CD4-positive, alpha-beta T cell treated with Interleukin-2 at 100 ng/mL for 4 hours (primary cell): ENCODE data around the gene COL5A1.

Experiments used
- DNase-seq: peaks from one replicate; pipeline ENCODE4 v3.0.0-alpha.2; 2020; ENCODE audit warnings: low spot score

COL5A1 gene

DNA sequence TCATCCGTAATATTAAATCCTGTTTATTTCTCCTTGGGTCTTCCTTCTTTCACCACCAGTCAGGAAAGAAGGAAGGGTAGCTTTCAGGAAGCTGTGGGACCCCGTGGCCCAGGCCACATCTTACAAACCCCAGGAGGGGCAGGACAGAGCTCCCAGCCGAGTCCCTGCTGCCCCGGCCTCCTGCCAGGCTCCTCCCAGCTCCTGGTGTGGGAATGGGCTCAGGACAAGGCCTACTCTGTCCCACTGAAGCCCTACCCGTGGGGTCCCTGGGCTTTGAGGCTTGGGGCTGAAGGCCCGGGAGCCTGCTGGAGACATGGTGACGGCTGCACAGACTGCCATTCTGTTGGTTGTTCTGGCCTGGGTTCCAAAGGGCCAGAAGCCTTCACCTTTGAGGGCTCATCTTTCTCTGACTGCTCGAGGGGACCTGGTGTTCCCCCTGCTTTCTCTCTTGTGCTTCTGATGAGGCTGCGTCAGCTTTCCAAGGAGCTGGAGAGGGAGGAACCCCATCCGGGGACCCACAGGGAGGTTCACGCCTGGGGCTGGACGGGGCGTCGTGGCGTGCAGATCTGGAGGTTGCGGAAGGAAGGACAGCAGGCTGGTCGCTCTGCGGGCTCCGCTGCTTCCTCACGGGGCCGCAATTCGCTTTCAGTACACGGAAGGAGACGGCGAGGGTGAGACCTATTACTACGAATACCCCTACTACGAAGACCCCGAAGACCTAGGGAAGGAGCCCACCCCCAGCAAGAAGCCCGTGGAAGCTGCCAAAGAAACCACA, 86.6 kb downstream of the COL5A1 start:
- DNase-seq, result no peak

DNA sequence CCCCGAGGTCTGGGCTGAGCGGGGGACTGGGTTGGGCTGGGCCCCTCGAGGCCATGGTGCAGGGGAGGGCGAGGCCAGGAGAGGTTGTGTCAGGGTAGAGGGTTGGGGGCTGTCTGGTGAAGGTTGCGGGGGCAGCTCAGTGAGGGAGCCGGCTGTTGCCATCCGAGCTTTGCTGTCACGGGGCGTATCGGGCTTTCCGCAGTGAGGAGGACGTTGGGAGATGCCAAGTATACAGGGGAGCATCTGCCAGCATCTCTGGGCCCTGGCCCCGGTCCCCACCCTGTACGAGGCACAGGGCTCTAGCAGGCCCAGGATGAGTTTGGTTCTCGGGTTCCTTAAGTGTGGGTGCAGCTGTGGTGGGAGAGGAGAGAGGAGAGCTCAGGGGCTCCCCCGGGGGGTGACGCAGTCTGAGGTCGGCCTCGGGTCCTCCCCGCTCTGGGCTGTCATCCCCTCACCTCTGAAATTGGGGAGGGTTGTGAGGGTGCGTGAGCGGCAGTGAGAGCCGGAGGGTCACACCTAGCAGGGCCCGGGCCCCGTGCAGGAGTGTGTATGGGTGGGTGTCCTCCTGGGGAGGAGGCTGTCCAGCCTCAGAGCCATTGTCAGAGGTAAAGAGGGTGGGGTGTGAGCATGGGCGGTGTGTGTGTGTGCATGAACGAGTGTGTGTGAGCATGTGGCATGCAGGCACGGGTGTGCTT, 87.3 kb downstream of the COL5A1 start:
- DNase-seq, result no peak

DNA sequence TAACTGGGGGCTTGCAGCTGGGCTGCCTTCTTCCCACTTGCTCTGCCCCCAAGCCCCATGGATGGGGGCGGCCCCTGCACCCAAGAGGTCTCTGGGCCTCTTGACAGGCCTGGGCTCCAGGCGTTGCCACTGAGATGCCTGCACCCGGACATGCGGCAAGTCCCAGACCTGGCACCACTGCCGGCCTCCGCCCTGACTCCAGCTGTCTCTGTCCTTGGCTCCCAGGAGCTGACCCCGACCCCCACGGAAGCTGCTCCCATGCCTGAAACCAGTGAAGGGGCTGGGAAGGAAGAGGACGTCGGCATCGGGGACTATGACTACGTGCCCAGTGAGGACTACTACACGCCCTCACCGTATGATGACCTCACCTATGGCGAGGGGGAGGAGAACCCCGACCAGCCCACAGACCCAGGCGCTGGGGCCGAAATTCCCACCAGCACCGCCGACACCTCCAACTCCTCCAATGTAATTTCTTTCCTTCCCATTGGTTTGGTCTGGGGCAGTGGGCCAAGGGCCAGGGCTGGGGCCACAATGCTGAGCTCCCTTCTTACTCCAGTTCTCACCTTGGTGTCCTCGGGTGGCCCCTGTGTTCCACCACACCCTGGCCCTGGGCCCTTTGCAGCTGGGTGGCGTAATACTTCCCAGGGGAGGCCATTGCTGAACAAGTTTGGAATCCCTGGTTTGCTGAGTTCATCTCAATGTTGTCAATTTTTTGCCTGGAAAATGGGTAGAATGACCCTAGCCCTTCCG, 88.6 kb downstream of the COL5A1 start:
- DNase-seq, result no peak

DNA sequence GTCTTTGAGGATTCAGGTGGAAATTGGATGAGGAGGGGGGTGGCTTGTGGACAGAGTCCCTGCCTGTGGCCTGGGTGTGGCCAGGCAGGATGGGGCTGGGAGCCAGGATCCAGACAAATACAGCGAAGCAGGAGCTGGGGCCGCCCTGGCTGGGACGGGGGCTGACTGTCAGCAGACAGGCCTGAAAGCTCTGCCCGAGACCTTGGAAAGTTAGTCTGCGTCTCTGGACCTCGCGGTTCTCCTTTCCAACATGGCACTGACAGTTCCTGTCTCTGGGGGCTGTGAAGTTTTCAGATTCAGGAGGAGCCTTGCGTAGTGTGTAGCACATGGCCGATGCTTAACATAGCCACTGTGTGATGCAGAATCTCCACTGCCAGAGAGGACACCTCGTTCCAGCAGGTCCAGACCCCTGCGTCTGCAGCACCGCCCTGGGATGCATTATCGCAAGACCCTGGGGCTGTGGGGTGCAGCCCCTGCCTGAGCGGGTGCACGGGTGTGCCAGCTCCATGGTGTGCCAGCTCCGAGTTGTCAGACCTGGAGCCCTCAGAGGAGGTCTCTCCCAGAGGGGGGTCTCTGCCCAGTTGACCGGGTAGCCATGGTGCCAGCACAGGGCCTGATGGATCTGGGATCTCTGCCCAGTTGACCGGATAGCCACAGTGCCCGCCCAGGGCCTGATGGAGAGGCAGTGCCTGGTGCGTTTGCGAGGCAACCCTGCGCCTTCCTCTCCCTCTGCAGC, 89.3 kb downstream of the COL5A1 start:
- no peak for DNase-seq

DNA sequence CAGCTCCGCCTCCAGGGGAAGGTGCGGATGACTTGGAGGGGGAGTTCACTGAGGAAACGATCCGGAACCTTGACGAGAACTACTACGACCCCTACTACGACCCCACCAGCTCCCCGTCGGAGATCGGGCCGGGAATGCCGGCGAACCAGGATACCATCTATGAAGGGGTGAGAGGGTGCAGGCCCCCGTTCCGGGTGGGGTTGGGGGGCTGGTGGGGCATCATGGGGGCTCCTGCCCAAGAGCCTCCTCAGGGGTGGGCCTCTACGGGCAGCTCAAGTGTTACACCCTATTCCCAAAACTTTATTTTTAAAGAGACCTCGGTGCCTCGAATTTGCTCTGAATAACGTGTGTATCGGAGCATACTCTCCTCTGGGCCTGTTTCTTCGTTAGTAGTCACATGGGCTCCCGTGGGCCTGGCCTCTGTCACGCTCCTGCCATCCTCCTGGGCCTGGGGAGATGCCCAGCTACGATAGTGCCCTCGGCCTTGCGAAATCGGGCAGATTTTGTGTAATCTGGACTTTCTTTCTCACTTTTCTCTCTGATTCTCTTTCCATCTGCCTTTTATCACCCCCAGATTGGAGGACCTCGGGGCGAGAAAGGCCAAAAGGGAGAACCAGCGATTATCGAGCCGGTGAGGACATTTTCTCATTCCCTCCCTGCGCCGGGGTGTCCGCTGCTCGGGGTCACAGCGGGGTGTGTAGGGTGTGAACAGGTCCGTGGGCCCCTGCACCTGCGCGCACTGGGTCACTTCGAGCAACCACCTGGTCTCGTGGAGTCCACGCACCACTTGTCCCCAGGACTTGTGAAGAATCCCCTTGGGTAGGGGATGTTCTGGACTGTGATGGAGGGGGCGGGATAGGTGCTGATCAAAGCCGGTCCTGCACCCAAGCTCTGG, 90.1 kb downstream of the COL5A1 start:
- DNase-seq, result no peak

DNA sequence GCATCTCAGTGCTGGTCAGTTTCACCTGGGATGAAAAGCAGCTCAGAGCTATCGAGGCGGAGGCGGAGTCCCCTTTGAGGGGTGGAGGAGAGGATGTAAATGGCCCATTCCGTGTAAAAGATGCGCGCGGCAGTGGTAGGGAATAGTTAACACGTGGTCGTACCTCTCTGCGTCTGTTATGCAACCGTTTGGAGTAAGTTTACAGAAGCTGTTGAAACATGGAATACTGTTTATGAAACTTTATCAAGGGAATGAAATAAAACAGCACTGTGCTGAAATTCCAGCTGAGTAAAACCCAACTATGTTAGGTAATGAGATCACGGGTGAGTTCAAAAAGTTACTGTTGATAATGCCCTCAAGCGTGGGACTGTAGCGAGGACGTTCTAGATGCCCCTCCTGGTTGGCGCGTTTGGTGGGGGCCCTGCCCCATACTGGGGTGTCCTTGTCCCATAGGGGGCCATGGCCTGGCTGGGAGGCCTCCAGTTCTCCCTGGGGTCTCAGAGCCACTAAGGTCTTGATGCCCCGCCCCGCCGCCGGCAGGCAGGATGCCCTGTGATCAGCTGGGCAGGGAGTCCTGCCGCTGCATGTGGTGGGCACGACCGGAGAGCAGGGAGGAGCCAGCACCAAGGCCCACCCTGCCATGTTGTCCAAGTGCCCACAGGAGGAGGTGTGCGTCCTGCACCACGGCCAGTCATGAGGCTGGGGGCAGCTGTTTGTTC, 90.9 kb downstream of the COL5A1 start:
- DNase-seq, result no peak

DNA sequence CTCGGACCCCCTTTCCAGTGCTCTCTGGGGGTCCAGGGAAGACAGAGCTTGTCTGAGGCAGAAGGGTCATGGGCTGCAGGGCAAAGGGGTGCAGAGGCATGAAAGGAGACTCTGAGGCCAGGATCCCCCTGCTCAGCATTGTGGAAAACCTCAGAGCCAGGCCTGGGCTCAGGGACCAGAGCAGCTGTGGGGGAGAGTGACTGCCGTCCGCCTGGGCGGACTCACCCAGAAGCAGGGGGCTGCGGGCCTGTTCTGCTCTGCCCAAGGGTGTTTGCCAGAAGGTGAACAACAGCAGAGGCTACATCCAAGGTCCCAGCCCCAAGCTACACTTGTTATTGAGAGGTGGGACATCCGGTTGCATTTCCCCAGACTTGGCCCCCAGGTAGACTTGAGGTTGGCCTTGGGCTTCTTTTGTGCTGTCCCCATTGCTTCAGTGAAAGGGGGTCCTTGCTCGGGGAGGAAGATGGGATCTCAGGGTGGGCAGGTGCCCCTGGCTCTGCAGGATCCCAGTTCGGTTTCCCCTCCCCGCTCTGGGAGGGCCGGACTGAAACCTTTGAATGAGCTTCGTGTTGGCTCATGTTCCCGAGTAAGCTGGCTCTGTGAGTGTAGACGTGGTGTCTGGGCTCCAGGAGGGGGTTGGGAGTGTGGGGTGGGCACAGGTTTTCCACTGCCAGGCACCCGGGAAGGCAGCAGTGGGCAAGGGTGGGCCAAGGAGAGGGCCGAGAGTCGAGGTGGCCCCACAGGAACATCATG, 92.1 kb downstream of the COL5A1 start:
- DNase-seq, result no peak

DNA sequence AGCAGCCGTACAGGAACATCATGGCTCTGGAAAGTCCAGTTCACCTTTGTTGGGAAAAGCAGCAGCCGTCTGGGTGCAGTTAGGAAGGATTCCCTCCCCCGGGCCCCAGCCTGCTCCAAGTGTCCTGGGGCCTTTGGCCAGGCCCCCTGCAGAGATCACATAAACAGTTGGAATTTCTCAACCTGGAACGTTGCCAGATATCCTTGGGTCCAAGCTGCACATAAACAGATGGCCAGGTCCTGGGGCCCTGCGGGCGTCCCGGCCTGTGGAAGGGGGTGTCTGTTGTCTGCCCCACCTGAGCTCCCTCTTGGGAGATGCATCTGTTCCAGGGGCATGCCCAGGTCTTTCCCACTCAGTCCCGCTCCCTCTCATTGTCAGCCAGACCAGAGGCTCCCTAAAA, 92.7 kb downstream of the COL5A1 start:
- DNase-seq, result no peak

DNA sequence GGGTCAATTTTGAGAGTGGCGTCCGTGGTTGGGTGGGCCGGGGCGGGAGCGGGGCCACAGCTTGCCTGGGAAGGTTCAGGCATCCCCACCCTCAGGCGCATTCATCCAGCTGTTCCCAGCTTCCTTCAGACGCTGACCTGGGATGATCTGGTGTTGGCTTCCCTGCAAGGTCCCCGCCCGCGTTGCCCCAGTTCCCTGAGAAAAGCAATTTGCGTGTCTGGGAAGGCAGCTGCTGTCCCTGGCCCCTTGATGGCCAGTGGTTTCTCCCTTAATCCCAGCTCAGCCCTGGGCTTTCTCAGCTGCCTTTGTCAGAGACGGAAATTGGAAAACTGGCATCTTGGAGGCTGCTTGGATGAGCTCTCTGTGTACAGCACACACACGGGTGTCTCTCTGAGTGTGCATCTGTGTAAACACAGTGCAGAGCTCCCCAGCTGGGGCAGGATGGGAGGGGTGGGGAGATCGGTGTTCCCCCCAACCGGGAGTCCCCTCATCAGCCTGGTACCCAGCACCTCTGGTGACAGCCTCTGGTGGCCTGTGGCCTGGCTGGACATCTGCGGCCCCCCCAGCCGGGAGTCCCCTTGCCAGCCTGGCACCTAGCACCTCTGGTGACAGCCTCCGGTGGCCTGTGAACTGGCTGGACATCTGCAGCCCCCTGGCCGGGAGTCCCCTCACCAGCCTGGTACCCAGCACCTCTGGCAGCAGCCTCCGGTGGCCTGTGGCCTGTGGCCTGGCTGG, 94.0 kb downstream of the COL5A1 start:
- no peak for DNase-seq

DNA sequence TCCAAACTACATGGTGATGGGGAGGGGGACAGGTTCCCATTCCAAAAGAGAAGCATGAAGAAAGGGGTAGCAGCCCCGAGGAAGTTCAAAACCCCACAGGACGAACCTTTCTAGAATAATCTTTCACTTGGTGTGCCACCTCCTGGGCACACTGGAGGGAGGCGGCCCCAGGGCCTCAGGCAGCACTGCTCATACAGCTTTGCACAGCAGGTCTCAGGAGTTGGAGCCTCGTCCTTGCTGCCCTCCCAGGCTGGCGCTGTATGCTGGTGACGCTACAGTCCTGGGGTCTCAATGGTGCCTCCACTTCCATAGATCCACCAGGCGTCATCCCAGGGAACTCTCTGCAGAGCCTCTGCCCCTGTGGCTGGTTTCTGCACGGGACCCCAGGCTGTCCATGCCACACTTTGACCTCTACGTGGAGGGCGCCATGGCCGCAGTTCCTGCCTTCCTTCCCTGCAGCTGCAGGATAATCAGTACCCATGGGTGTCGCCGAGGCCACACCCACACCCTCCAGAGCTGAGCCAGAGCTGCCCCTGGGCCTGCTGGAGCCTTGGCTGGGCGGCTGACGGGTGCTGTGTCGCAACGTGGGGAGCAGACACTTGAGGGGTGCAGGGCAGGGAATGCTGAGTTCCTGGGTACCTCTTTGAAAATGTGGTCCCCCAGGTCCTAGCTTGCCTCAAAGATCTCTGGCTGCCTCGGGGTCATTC, 95.3 kb downstream of the COL5A1 start:
- no peak for DNase-seq

DNA sequence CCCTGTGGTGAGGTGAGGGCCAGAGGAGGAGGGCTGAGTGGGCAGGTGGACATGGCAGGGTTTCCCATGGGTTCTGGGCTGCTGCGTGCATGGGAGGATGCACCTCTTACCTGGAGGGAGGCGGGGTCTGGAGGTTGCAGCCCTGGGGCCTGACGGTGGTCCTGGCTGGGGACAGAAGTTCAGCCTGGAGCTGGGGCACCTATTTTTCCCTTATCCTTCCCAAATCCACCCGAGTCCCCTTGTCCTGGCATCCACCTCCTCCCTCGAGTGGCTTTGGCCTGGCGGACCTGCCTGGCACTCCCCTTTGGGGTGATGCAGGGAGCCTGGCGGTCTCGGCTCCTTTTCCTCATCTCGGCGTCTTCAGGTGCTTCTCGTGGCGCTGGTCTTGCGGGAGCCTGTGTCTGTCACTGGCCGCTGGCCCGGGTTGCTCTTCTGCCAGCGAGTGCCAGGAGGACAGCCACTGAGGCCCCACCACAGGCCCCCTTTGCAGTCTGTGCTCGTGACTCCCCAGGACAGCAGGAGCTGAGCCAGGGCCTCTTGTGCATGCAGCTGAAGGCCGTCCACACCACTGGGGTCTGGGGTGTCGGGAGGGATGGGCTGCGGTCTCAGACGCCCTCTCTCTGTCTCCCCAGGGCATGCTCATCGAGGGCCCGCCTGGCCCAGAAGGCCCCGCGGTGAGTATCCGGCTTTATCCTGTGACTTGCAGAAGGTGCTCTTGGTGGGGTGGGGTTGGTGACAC, 96.4 kb downstream of the COL5A1 start:
- DNase-seq, result no peak

DNA sequence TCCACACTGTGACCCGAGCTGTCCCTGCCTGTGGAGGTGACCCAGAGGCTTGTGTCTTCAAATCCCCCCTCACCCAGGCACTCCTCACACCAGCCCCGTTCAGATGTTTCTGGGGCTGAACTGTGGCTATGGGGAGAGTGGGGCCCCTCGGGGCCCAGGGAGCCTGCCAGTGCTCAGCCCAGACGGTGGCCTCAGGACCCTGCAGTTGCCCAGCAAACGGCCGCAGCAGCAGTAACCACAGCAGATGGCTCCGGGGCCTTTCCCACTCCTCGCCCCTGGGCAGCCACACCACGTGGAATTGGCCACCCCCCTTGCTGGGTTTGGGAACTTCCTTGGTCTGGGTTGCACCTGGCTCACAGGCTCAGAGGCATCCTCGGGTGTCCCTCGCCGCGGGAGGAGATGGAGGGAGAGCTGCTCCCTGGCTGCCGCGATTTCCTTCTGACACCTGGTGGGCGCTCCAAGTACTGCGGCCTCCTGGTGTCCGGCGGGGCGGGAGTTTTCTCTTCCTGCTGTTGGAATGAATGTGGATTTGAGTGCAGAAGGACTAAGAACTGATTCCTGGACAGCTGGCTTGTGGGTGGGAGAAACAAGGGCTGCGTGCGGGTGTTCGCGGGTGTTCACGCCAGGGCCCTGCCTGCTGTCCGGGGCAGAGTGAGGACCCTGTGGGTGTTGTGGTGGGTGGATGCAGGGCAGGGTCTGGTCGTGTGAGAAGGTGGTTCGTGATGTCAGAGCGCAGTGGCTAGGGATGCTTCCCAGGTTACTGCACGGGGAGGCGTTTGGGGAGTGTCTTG, 97.5 kb downstream of the COL5A1 start:
- DNase-seq, result peak; percentile 22

DNA sequence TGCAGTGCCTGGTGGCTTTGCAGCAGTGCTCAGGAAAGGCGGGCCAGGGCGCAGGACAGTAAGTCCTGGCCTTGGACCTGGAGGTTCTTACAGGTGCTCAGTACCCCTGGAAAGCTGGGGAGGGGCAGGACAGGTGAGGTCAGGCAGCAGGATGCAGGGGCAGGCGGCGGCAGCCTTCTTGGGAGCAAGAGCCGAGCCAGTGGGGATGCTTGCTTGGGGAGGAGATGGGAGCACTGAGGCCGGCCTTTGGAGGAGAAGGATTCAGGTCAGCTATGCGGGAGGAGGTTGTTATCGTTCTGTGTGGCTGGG, 98.0 kb downstream of the COL5A1 start:
- DNase-seq, result no peak

DNA sequence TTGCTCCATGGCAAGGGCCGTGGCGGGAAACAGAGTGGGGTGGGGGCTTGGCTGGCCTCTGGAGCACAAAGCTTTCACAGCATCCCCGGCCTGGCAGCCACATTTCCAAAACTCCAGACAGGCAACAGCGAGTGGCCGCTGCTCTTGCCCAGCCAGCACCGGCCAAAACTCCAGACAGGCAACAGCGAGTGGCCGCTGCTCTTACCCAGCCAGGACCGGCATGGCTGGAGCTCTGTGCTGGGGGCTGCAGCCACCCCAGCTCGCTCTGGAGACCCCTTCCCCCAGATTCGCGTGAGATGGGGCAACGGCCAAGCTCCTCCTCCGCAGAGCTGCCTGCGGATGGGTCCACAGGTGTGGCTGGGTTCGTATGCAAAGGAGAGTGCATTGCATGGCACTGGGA, 98.5 kb downstream of the COL5A1 start:
- DNase-seq, result no peak

DNA sequence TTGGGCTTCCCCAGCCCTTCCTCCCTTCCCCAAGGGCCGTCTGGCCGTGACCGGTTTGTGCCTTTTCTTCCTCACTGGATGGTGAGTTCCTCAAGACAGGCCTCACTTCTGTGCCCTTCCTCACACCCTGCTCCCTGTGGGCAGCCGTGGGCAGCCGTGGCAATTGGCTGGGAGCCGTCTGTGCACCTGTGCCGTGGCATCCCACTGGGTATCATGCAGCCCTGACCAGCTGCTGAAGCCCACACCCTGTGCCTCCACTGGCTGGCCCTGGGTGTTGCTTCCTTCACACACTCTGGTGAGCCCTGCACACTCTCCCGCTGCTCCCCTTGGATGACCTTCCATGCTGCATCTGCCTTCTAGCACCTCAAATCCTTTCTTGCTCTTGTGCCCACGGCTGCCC, 100.2 kb downstream of the COL5A1 start:
- no peak for DNase-seq

DNA sequence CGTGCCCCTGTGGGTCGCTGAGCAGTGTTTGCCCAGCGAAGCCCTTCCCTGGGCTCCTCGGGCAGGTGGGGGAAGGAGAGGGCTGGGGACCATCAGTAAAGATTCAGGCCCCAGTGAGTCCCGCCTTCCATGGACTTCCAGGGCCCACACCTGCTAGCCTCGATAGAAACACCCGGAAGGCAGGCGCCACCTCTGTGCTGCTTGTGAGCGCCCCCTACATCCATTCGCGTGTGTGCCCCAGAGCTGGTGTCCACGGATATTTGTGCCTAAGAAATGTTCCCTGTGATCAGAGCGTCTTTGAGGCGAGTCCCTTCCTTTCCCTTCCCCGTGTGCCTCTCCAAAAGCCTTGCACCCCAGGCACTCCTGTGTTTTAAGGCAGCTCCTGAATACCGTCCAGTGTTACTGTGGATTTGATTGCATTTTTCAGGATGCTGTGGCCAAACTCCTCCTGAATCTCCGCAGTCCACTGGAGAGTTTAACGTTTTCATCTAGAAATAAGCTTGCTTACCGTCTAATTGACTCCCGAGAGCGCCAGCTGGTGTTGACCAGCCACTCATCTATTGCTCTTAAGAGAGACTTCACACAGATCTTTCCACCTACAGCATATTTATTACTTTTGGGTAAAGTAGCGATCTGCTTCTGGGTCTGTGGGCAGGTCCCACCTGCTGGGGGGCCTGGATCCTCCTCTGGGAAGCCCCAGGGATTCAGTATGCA, 101.4 kb downstream of the COL5A1 start:
- no peak for DNase-seq

DNA sequence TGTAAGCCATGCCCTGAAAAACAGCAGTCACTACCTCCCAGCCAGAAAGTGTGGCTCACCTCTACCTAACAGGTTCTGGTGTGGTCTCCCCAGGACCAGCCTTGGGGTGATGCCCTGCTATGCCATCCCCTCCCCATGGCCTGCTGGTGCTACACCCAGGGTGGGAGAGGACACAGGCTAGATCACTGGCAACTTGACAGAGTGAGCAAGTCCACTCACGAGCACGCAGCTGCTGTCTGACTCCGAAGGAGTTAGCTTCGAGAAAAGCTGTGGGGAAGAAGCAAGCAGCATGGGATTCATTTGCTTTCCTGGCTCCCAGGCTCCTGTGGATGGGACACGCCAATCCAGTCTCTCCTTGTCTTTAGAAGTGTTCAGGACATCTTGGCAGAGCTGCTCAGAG, 102.2 kb downstream of the COL5A1 start:
- DNase-seq, result no peak
